ENCODE measurements around the gene PPP1R3E. TPM values are rescaled to one million over a fixed set of nuclear protein-coding genes. Genes with fewer than 3 reads are reported as not detected.
"Not testable (repeated sequence)": the region's sequence is repeated elsewhere in the genome, so short reads cannot be mapped to it uniquely, and the experiment has no call there.

The PPP1R3E gene
- total RNA-seq, 1 experiment from 2014 or later, result 9.6 TPM

DNA sequence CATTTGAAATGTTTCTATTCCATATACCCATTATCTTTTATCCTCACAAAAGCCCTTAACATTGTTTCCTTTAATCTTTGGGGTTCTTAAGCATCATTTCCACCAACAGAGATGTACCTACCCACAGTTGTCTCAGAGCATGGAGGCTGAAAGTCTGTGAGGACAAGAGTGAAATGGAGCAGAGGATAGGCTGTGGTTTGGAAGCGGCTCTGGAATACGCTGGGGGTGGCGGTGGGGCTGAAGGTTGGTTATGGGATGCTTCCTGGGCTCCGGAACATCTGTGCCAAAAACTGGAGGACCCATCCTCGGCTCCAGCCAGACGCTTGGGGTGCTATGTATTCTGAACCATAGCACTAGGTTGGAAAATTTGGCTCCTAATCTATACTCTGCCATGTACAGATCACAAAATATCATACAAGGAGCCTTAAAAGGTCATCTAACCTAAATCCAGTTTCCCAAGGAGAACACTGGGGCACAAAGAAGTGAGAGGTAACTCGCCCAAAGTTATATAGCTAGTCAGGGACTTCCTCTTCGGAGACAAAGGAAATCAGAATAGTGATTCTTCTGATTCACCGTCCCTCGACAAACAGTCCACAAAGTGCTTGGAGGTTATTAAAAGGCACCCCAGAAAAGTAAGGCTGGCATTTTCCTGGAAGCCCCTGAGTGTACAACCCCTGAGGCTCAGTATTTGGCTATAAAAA, 2.5 kb downstream of the PPP1R3E start:
- in situ Hi-C loops (cut with HindIII; ENCODE audit: low sequenced_read_pairs), result no loop called here
- DNase-seq (ENCODE audit: low spot score), result no peak

GRCh38 chr14:23299211-23299957, 3.3 kb downstream of the PPP1R3E start:
- peak; percentile 81 for DNase-seq (ENCODE audit: low spot score)
- in situ Hi-C loops (cut with HindIII; ENCODE audit: low sequenced_read_pairs), result no loop called here

- DNase-seq (ENCODE audit: low spot score), result no peak
- in situ Hi-C loops (cut with HindIII; ENCODE audit: low sequenced_read_pairs), result no loop called here
These were observed 4.9 kb downstream of the PPP1R3E start for GRCh38 chr14:23297611-23298277.

DNA sequence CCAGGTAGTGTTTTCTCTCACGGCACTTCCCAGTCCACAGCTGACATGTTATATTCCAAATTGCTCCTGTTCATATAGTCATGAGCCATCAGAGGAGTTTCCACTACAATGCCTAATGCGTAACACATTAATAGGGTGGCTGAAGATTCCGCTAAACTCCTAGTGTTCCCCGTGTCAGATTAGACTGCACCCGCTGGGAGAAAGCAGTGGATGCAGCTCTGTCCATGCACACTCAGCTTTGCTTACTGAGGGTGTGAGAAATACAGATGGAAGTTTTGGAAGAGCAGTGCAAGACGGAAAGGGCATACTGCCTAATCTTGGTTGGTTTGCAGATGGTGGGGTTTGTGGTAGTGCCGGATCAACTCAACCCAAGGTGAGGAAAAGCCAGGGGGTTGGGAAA, 5.6 kb downstream of the PPP1R3E start:
- in situ Hi-C loops (cut with HindIII; ENCODE audit: low sequenced_read_pairs), result no loop called here
- DNase-seq (ENCODE audit: low spot score), result no peak

- in situ Hi-C loops (cut with HindIII; ENCODE audit: low sequenced_read_pairs), result no loop called here
- no peak for DNase-seq (ENCODE audit: low spot score)
These were observed 6.5 kb downstream of the PPP1R3E start for GRCh38 chr14:23296012-23296777.

GRCh38 chr14:23294734-23295561, 7.7 kb downstream of the PPP1R3E start:
- in situ Hi-C loops (cut with HindIII; ENCODE audit: low sequenced_read_pairs), result no loop called here
- DNase-seq (ENCODE audit: low spot score), result peak; percentile 66

DNA sequence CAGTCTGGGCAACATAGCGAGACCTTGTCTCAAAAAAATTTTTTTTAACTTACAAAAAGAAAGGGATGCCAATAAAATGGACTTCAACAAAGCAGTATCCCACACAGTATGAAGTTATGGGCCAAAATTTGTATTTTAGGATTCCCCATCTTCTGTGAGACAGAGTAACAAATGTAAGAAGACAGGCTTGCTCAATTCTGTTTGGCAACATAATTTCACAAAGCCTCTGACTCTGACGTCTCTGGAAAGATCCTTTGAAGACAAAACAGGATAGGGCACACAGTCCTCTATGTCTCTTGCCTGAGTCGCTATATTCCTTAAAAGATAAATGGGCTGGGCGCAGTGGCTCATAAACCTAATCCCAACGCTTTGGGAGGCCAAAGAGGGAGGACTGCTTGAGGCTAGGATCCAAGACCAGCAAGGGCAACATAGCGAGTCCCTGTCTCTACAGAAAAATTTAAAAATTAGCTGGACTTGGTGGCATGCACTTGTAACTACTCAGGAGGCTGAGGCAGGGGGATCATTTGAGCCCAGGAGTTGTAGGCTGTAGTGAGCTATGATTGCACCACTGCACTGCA, 15.7 kb downstream of the PPP1R3E start:
- no peak for DNase-seq (ENCODE audit: low spot score)
- in situ Hi-C loops (cut with HindIII; ENCODE audit: low sequenced_read_pairs), result no loop called here

DNA sequence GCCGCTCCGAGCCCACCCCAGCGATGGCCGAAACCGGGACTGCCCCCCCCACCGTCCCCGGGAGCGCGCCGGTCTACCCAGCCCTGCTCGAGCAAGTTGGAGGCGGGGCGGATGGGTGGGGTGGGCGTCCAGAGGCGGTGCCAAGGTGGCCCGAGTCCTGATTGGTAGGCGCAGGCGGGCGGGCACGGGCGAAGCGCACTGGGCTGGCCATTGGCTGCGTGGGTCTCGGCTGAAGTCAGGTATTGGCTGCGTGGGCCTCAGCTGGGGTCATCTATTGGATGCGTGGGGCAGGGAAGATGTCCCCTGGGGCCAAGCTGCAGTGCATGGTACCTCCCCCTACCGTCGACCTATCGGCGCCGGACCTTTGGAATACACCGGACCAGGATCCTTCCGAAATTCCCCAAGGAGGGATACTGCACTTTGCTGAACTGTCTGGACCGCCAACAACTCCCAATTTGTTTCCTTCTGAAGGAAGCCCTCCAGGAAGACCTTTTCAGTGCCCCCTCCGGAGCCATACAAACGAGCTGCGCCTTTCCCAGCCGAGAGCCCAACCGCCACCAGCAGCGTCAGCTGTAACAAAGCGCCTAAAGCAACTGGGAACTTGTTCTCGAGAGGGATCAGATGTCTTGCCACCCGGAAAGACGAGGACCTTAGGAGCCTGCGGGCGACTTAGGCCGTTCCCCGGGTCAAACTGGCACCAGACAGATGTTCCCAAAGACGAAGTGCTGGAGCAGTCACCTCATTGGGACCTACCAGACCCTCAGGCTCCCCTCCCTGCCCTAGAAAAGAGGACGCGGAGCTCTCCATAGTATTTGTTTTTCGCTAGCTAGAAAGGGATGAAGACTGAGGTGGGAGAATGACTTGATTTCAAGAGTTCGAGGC, 16.4 kb downstream of the PPP1R3E start, which contains the start of gene HOMEZ:
HOMEZ (minus strand) TSS at position 113 of the 882 bp plus-strand sequence. CDS start 180 bp downstream, outside the sequence.
- in situ Hi-C loops (cut with HindIII; ENCODE audit: low sequenced_read_pairs), result no loop called here

DNA sequence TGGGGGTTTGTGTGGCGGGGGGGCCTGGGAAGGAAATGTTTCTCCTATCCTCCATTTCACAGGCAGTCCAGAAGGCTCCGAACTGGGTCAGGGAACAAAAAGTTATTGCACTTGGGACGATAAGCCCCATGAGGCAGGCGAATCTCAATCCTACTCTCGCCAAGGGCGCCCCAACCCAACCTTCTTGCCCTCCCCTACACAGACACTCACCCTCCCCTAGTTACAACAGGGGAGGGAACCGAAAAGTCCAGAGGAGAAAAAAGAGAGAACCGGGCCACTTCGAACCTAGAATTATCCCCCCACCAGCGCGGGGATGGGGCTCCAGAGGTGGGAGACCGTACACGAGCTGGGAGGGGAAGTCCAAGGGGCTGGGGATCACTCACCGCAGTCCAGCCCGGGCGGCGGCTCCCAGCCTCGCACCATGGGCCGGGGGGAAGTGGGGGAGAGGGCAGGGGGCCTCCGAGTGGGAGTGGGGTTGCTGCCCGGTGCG, 17.1 kb downstream of the PPP1R3E start:
- DNase-seq (ENCODE audit: low spot score), result no peak

More for the DNA sequence above, 16.4 kb downstream of the PPP1R3E start, which contains the start of gene HOMEZ:
- DNase-seq (ENCODE audit: low spot score), result peak; percentile 99

DNA sequence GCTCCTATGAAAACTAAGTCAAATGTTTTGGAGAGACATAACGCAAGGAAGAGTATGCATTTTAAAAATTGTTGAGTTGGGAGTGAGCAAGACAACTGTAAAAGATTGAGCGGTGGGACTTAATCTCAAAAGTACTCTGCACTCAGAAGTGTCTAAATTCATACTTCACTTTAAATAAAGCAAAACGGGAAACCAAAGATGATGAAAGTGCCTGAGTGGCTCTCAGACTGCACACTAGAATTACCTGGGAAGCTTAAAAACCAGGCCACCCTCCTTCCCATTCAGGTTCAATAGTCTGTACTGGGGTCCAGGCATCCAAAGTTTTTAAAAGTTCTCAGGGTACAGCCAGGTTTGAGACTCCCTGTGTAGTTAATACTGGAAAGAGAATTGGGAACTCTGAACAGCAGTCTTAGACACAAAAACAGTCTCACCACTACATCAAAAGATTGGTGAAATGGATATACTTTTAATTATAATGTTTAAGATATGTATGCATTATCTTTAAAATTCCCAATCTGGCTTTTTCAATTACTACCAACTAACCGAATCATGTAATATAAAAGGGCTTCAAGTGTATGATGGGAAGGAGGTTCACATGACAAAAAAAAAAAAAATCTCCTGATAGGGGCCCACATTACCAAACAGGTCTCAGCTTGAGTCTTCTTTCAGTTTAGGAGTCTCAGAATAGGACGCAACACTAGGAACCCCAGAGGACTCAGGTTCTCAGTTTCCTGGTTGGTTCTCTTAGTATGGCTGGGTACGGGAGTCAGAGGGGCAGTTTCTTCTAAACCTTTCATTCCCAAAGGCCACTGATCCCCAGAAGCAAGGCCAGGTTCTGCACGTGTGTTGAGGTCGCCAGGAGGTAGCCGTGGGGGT, 17.8 kb downstream of the PPP1R3E start:
- peak; percentile 28 for DNase-seq (ENCODE audit: low spot score)
- in situ Hi-C loops (cut with HindIII; ENCODE audit: low sequenced_read_pairs), result no loop called here

More for the DNA sequence above, 17.1 kb downstream of the PPP1R3E start:
- in situ Hi-C loops (cut with HindIII; ENCODE audit: low sequenced_read_pairs), result no loop called here

GRCh38 chr14:23281247-23281646, 21.4 kb downstream of the PPP1R3E start:
- in situ Hi-C loops (cut with HindIII; ENCODE audit: low sequenced_read_pairs), result no loop called here
- no peak for DNase-seq (ENCODE audit: low spot score)

DNA sequence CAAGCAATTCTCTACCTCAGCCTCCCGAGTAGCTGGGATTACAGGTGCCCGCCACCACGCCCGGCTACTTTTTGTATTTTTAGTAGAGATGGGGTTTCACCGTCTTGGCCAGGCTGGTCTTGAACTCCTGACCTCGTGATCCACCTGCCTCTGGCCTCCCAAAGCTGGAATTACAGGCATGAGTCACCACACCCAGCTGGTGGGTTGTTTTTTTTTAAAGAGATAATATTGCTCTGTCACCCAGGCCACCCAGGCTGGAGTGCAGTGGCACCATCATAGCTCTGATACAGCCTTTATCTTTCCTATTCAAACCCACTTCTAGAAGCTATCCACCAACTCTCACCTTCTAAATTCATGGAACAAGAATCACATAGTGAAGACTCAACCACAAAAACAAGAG, 24.7 kb downstream of the PPP1R3E start:
- DNase-seq (ENCODE audit: low spot score); in situ Hi-C loops (cut with HindIII; ENCODE audit: low sequenced_read_pairs): not testable (repeated sequence)

- in situ Hi-C loops (cut with HindIII; ENCODE audit: low sequenced_read_pairs), result no loop called here
These were observed 25.5 kb downstream of the PPP1R3E start for GRCh38 chr14:23277189-23277588.

DNA sequence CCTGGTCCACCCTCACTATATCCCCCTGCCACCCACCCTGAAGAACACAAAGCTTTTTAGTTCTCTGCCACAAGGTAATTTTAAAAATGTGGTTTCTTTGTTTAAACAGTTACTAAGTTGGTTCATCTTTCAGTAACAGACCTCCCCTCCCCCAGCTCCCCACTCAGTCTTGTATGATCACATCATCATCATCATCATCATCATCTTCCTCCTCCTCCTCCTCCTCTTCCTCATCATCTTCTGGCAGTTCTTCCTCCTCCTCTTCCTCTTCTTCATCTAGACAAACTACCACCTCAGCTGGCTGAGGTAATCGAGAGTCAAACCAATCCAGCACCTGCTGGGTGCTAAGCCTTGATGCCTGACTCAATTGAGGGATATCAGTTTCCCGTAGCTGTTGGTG, 27.2 kb downstream of the PPP1R3E start:
- in situ Hi-C loops (cut with HindIII; ENCODE audit: low sequenced_read_pairs), result no loop called here

More at GRCh38 chr14:23277189-23277588, 25.5 kb downstream of the PPP1R3E start:
- DNase-seq (ENCODE audit: low spot score), result no peak

DNA sequence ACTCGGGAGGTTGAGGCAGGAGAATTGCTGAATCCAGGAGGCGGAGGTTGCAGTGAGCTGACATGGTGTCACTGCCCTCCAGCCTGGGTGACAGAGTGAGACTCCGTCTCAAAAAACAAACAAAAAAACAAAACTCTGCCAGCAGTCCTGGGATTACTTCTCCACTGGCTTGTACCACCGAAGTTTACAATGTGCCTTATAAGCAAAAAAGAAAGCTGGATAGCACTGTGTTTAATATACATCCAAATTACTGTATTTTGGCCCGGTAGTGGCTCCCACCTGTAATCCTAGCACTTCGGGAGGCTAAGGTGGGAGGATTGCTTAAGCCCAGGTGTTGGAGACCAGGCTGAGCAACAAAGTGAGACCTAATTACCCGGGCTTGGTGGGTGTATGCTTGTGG, 33.5 kb downstream of the PPP1R3E start:
- DNase-seq (ENCODE audit: low spot score), result no peak
- in situ Hi-C loops (cut with HindIII; ENCODE audit: low sequenced_read_pairs), result no loop called here

More for the DNA sequence above, 27.2 kb downstream of the PPP1R3E start:
- DNase-seq (ENCODE audit: low spot score), result no peak

GRCh38 chr14:23260849-23261248, 41.8 kb downstream of the PPP1R3E start:
- in situ Hi-C loops (cut with HindIII; ENCODE audit: low sequenced_read_pairs); DNase-seq (ENCODE audit: low spot score): not testable (repeated sequence)

Data from G401 (cell line).